Left kidney (tissue), 2 donors: Measurements from ENCODE around the gene ZNF385A. TPM values are rescaled to one million over a fixed set of nuclear protein-coding genes. Genes with fewer than 3 reads are reported as not detected.

Experiments
- DNase-seq: peaks from one replicate; pipeline ENCODE4 v3.0.0-alpha.2; 2013
- polyA plus RNA-seq: library from polyadenylated mRNA; unstranded; fragments of 120-200 nt; gene quantifications from one replicate; pipeline ENCODE4 v1.2.1, GENCODE V29; 2013; ENCODE audit not compliant: insufficient read length

The ZNF385A gene
- polyA plus RNA-seq, 1 donor, result 10.8 TPM

- DNase-seq, result no peak
Observed at GRCh38 chr12:54416687-54417603, 32.4 kb upstream of the ZNF385A start.

- no peak for DNase-seq
Observed at GRCh38 chr12:54415221-54415929, 30.8 kb upstream of the ZNF385A start.

- no peak for DNase-seq
Observed at GRCh38 chr12:54413284-54414190, 29.0 kb upstream of the ZNF385A start.

- DNase-seq, result no peak
Observed at GRCh38 chr12:54412786-54413185, 28.3 kb upstream of the ZNF385A start.

GRCh38 chr12:54412348-54412747, 27.8 kb upstream of the ZNF385A start:
- no peak for DNase-seq

GRCh38 chr12:54411391-54412241, 27.1 kb upstream of the ZNF385A start:
- DNase-seq, result no peak

GRCh38 chr12:54409267-54409666, 24.7 kb upstream of the ZNF385A start:
- no peak for DNase-seq

GRCh38 chr12:54407183-54407905, 22.8 kb upstream of the ZNF385A start:
- no peak for DNase-seq

- no peak for DNase-seq
Observed at GRCh38 chr12:54405573-54405972, 21.0 kb upstream of the ZNF385A start.

GRCh38 chr12:54405106-54405505, 20.6 kb upstream of the ZNF385A start:
- DNase-seq, result no peak

- DNase-seq, result peak; percentile 50
Observed at GRCh38 chr12:54404061-54405004, 19.8 kb upstream of the ZNF385A start.

GRCh38 chr12:54401119-54401518, 16.6 kb upstream of the ZNF385A start:
- DNase-seq, result no peak

GRCh38 chr12:54398995-54399793, 14.7 kb upstream of the ZNF385A start:
- peak; percentile 83 for DNase-seq

GRCh38 chr12:54398218-54398617, 13.7 kb upstream of the ZNF385A start:
- DNase-seq, result no peak

- no peak for DNase-seq
Observed at GRCh38 chr12:54397157-54397556, 12.6 kb upstream of the ZNF385A start.

GRCh38 chr12:54395545-54395944, 11.0 kb upstream of the ZNF385A start:
- no peak for DNase-seq

GRCh38 chr12:54394986-54395385, 10.5 kb upstream of the ZNF385A start:
- no peak for DNase-seq

- no peak for DNase-seq
Observed at GRCh38 chr12:54394281-54394719, 9.8 kb upstream of the ZNF385A start.
